ENCODE data around the gene CHRNA10.

DNA sequence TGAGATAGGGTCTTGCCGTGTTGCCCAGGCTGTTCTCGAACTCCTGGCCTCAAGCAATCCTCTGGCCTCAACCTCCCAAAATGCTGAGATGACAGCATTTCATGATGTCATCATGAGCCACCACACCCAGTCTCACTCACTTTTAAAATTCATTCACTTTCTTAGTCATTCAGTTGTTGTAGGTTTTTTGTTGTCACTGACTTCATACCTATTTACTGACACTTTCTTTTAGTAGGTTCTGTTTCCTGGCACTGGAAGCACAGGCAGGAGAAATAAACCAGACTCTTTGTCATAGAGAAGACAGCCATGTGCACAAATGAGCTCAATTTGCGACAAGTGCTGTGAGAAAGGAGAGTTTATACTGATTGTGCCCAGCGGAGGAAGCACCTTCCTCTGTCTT lies 39.9 kb downstream of the CHRNA10 start:
- TF ChIP-seq, protein P1, sequence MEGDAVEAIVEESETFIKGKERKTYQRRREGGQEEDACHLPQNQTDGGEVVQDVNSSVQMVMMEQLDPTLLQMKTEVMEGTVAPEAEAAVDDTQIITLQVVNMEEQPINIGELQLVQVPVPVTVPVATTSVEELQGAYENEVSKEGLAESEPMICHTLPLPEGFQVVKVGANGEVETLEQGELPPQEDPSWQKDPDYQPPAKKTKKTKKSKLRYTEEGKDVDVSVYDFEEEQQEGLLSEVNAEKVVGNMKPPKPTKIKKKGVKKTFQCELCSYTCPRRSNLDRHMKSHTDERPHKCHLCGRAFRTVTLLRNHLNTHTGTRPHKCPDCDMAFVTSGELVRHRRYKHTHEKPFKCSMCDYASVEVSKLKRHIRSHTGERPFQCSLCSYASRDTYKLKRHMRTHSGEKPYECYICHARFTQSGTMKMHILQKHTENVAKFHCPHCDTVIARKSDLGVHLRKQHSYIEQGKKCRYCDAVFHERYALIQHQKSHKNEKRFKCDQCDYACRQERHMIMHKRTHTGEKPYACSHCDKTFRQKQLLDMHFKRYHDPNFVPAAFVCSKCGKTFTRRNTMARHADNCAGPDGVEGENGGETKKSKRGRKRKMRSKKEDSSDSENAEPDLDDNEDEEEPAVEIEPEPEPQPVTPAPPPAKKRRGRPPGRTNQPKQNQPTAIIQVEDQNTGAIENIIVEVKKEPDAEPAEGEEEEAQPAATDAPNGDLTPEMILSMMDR (IDR thresholded peaks at IDR 0.05): no peak
- no peak for TF ChIP-seq POLR2A (IDR thresholded peaks at IDR 0.05)

All from breast epithelium (tissue), 3 donors.